Fibroblast of skin of abdomen (primary cell): ENCODE measurements around the gene TP53I11.

Experiments
- DNase-seq: peaks from one replicate; pipeline ENCODE4 v3.0.0-alpha.2; 2013

The TP53I11 gene

DNA sequence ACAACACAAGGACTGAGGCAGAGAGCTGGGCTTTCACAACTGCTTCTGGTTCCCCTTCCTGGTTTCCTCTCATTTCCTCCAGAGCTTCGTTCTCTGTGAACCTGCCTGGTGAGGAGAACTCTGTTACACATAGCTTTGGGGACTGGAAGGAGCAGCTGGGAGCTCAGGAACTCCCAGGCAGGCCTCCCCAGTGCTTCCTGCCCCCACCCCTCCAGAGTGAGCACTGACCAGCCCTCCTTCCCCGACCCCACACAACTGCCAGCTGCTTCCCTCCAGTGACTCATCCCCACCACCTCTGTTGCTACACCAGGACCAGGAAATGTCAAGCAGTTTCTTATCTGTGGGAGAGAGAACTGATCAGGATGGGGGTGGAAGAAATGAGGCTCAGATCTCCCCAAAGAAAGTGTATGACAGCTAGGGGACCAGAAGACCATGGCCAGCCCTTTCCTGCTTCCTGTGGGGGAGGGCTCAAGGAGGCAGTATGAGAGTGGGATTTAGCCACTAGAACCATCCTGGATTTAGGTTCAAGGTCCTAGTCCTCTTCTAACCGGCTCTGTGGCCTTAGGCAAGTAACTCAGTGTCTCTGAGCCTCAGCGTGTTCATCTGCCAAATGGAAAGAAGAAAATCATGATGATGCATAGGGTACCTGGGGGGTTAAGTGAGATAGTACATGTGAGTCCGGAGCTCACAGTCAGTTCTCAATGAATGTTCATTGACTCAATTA is 4.5 kb upstream of the TP53I11 start:
- DNase-seq = peak; percentile 74

DNA sequence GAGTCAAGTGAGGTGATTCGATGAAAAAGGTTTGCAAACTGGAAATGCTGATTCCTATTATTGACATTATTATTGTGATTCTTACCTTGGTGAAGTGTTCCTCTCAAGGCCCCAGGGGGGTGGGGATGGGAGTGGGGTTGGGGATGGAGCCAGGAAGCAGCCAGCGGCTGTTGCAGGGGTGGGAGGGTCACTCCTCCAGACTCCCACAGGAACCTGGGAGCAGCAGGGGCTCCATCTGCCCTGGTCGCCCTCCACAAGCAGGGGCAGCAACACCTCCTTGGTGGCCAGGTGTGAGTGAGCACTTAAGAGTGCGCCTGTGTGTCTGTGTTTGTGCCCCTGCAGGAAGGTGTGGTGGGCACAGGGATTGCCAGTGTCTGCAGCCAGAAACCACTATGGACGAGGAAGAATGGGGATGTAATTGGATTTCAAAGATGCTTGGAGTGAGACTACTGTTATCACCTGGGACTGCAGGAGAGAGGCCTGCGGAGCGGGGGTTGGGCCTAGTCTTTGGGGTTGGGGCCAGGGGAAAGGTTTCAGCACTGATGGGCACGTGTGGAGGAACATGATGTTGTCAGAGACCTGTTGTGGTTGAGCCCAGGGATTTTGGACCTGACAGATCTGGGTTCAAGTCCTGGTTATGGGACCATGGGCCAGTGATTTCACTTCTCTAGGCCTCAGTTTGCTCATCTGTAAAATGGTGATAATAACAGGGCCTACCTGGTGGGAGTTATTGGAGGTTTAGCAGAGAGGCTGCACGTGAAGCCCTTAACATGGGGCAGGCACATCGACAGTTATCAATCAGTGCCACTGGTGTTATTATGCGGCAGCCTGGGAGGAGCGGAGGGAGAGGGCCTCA is 3.6 kb upstream of the TP53I11 start:
- no peak for DNase-seq

DNA sequence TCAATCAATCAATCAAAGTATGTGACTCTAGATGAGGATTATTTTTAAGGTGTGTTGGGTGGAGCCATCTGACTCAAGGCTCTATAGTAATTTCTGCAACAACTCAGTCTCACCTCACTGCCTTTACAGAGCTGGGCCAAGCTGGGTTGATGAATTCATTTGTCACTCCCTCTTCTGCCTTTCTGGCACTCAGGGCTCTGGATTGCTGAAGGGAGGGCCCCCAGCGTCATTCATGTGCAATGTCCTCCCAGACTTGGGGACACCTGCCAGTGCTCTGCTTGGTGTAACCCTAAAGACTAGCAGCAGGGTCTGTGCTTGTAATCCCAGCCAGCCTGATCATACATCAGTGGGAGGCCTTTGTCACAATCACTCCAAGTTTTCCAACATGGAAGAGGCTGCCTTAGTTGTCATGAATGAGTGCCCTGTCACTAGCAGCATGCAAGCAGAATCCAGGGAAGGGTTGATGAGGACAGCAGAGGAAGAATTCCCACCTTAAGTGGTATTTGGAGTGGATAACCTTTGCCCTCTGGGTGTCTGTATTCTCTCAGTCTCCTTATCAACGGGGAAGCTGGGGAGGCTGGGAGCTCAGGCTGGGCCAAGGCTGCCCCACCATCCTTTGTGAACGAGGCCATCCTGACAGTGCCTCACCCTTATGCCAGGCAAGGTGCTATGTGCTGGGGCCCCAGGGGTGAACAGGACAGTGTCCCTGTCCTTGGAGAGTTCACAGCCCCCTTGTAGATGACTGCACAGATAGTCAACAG is 2.0 kb upstream of the TP53I11 start:
- no peak for DNase-seq

DNA sequence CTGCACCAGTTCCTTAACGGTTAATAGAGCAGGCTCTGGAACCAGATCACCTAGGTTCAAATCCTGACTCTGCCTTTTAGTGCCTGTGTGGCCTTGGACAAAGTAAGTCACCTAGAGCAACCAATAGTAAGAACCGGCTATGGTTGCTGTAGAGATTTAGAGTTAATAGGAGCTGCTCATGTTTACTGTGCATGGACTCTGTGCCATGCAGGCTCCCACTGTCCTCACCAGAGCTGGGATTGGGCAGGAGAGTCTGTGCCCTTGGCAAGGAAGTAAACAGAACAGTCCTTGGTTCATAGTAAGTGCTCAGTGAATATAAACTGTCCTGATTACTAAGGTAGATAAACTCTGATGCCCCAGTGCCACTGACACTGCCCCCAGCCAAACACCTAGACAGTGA is 1.4 kb upstream of the TP53I11 start:
- DNase-seq = no peak

DNA sequence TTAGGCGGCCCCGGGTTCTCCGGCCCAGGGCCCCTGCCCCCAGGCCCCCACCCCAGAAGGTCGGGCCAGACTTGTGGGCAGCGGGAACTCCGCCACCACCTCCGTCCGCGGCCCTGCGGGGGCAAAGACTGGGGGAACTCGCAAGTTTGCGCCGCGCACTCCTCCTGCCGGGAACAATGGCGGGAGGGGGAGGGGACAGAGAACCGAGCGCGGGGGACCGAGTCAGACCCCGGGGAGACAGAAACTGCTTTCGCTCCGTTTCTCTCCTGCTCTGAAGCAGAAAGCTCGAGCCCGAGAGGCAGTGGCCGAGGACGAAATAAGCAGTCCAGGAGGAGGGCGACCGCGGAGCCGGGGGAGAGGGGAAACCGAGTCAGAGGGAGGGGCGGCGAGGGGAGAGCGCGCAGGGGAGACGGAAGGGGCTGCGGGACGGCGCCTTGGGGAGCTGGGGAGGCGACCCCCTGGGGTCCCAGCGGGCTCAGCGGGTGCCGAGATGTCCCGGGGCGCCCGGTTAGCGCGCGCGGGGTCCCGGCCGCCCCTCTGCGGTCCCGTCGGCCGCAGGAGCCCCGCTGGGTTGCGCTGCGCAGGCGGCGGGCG is 555 bp downstream of the TP53I11 start:
- DNase-seq = peak; percentile 8

DNA sequence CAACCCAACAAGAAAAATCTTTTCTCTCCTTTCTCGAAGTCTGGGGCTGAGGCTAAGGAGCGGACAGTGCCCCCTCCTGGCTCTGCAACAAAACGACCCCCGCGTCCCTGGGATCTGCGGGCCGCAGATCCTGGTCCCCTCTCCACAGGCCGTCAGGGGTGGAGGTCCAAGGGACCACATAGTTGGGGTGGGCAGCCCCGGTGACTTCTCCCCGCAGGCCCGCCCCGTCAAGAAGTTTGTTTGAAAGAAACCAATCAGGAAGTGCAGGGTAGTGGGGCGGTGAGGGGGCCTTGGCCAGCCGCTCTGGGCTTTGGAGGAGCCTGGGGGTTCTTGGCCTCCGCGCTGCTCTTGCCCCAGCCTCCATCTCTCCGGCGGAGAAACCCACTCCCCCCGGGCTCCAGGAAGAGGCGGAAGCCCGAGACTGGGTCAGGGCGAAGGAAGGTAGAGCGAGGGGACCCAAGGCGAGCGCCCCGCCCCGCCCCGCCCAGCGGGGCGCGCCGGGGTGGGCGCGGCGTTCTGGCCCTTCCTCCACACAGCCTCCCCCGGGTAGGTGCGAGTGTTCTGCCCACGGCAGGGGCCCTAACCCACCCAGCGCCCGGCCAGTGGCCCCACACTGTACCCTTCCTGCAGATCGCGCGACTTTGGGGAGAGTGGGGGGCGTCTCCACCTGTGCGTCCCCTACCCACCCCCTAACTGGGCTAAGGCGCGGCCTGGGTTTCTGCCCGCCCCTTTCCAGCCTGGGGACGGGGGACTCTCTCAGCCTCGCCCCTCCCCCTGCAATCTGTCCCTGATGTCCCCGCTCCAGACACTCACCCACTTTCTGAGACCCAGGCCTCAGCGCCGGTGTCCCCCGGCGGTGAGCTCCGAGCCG is 1.3 kb downstream of the TP53I11 start:
- peak; percentile 14 for DNase-seq

DNA sequence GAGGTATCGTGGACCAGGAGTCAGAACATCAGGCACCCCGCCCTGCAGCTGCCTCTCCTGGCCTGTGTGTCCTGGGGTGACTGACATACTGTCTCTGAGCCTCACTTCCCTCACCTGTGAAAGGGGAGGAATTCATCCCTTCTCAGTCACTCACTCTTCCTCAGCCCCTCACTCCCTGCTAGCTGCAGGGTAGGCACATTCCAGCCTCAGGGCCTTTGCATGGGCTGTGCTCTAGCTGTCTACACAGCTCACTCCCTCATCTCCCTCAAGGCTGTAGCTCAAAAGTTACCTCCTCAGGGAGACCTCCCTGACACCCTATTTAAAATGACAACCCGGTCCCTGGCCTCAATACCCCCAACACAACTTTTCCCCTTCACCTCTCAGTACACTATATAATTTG is 2.5 kb downstream of the TP53I11 start:
- DNase-seq = no peak

DNA sequence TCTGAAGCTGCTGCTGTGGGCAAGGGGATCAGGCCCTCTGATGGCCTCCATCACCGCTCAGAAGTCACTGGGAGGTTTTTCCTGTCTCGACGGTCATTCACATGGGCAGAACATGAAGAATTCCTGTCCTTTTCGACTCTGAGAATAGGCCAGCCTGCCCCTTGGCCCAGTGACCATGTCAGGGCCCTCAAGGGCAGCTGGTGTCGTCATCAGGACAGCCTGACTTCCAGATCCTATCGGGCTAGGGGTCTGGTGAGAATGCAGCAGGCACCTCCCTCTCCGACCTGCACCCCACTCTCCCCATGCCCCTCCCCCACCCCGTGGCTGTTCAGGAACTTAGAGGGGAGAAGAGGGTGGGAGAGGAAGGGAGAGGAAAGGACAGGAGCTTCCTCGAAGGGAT is 3.6 kb downstream of the TP53I11 start:
- no peak for DNase-seq

DNA sequence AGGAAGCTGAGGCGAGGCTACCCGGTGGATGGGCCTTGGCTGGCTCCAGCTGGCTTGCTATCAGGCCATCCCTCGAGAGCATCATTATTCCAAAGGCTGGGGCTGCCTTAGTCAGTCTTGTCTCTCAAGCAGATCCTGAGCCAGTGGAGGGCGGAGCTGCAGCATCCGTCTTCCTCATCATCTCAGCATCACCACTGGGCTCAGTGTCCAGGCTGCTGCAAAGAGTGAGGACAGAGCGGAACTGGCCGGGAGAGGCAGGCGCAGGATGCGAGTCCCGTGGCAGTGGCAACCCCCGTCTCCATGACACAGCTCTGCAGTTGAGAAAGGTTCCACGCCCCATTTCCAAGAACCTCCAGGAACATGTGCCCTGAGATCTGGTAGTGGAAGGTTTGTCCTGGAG is 4.4 kb downstream of the TP53I11 start:
- DNase-seq = no peak

DNA sequence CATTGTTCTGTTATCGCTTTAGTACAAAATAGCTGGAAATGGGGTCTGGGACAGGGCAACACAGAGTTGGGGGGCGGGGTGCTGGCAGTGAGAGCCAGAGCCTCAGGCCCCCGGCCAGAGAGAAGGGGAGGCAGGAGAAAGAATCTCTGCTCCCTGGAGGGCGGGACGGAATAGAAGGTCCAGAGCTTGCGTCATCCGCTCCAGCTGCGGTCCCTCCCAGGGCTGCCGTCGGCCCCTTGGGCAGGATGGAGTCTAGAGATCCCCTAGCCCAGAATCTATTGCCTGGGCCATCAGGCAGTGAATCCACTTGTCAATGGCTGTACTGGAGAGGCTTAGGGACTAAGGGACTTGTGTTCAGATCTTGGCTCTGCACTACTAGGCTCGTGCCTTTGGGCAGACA is 5.0 kb downstream of the TP53I11 start:
- no peak for DNase-seq

DNA sequence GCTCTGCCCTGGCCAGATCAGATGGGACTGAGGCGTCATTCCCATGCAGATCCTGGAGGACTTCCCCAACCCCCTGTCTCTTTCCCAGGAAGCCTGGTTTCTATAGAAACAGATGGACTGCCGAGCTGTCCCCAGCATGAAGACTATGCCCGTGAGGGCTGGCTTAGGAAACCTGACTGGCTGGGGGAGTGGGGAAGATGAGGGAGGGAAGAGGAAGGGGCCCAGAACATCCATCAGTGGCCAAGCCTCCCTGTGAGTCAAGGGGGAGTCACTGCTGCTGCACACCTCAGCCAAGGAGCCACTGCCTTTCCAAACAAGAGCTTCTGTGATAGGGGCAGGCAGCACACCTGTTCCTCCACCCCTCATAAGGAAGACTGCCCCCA is 5.8 kb downstream of the TP53I11 start:
- DNase-seq = no peak

DNA sequence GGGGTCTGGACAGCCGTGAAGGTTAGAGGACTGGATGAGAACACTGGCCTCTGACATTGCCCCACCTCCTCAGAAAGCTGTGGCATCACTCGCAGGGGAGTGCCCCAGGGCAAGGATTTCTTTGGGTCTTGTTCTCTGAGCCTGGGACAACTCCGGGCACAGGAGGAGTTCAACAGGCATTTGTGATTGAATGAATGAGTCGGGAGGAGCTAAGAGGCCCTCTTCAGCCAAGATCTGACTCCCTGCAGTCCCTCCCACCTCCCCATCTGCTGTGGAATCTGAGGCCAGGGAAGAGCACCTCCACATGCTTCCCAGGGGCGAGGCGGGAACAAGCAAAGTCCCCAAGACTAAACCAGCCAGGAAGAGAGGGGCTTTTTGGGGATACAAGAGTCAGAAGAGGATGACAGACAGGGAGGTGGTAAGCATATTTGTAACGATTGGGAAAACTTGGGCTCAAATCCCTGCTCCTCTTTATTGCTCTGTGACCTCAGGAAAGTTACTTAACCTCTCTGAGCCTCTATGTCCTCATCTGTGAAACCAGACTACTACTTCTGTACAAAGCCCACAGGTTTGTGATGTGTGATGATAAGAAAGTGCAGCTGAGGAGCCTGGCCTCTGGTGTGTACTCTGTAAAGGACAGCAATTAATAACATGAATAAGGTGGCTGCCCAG is 6.4 kb downstream of the TP53I11 start:
- no peak for DNase-seq

DNA sequence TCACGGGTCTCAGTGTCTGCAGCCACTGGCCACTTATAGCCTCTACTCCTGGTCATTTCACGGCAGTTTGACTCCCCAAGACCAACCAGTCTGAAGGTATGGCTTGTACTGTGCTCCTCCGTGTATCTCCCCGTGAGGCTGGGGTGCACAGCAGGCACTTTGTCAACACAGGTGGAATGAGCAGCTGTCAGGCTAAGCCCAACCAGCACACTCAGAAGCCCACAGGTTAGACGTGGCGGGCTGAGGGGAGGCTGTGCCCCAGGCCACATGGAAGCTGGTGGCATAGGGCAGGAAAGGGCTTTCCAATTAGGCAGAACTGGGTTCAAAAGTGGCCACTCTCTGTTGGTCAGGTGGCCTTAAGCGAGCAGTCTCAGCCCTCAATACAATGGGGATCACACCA is 7.0 kb downstream of the TP53I11 start:
- no peak for DNase-seq

DNA sequence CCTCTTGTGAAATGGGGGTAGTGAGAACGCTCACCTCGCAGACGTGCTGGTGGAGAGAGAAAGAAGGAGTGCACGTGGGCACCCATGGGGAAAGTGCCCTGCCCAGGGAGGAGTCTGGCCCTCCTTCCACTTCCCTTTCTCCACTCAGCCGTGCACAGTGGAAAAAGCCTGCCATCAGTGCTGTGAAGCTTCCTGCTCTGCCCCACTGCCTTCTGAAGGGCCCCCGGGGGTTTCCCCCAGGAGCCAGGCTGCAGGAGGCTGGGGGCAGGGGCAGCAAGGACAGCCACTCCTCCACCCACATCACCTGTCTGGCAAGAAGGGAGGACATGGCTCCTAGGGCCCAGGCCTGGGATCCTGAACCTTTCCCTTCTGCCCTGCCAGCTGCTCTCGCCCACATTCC is 7.6 kb downstream of the TP53I11 start:
- no peak for DNase-seq

DNA sequence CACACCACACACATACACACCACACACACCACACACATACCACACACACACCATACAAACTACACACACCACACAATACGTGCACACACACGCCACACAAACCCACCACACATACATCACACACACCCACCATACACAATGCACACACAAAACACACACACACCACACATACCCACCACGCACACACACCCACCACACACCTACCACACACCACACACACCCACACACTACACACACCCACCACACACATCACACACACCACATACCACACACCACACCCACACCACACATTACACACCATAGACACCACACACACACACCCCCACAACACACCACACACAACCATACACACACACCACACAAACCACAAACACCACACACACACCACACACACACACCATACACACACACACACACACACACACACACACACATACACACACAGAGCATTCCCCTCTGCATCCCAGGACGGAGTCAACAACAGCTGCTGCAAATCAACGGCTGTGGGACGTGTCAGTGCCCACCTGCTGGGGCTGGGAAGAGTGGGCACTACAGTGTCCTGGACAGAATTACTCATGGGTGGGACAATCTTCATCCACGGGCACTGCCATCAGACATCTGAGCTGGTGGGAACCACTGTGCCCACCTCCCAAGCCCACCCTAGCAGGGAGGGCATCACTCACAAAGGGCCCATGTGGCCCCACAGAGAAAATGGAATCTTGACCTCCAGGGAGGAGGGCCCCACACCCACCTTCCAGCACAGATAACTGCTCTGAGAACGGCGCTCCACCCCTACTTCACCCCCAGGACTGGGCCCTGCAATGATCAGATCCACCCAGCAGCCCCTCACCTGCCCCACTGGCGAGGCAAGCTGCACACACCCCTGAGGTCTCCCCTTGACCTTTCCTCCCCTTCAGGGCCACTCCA is 8.4 kb downstream of the TP53I11 start:
- no peak for DNase-seq

DNA sequence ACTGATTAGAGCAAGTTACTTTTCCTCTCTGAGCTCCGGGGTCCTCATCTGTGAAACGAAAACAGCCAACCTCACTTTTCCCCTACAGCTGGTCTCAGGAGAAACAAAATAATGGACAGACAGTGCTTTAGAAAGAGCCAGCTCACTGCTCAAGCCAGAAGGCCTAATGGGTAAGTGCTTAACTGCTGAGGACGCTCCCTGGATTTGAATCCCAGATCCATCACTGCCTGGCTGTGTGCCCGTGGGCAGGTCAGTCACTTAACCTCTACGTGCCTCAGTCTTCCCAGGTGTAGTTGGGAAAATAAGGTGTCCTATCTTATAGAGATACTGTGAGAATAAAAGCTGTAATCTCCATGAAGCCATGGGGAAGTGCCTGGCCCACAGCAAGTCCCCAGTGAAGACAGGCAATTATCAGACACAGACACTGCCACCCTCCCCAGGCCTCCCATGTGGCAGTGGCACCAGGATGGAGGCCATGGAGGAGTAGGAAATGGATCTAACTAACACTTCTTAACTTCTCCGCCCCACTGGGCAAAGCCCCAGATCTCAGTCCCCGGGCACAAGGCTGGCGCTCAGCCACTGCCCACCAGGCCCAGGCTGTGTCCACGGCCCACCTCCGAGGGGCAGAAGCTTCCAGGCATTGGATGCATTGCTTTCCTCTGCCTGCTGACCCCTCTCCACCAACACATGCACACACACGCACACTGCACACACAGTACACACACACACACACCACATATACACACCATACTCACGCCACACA is 9.2 kb downstream of the TP53I11 start:
- DNase-seq = no peak

DNA sequence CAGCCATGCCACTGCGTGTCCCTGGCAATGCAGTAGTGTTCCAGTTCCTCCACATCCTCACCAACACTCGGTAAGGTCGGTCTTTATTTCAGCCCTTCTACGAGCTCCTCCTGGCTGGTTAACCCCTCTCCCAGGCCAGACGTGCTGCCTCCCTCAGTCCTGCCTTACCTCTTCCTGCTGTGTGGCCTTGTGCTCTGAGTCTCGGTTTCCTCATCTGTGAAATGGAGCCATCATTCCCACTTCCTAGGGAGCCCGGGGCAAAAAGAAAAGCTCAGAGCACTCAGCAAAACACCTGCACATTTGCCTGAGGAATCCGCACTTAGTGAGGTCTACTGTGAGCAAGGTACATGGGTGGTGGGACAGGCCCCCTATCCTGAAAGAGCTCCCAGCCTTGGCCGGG is 9.8 kb downstream of the TP53I11 start:
- no peak for DNase-seq

DNA sequence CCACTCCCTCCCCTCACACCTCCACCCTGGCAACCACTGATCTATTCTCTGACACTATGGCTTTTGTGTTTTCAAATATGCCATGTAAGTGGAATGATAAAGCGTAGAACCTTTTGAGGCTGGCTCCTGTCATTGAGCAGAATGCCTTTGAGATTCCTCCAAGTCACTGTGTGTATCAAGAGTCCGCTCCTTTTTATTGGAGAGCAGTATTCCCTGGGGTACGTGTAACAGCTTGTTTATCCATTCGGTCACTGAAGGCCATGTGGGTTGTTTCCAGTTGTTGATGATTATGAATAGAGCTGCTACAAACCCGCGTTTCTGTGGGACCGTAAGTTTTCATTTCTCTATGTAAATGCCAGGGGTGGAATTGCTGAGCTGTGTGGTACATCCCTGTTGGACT is 10.3 kb downstream of the TP53I11 start:
- no peak for DNase-seq

DNA sequence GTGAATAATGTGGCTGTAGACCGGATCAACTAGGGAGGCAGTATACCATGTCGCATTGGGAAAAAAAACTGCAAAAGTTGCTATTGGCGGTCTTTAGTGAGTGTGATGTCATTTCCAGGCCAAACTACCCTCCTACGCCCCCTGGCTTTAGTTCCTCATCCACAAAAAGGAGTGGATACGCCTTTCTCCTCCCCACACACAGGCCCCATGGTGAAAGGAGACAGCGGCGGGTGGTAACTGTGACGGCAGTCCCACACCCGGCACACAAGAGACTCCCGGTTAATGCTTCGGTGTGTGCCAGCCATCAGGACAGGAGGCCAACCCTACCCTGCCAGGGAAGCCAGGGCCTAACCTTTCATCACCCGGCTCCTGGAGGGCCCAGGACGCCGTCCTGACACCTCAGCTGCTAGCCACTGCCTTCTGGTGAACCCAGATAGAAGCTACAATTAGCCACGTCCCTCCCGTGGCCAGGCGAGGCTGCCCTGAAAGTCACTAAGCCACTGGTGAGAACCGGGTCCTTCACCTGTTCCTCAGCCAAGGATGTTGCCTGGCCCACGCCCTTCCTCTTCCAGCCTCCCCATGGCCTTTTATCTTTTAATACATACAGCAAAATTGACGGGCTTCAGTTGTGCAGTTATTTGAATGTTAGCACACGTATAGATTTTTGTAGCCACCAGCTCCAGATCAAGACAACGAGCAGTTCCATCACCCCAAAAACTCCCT is 10.8 kb downstream of the TP53I11 start:
- DNase-seq = no peak
